Raji (cell line): ENCODE measurements around the gene RGS8.

Source experiments
- POLR2A ChIP-seq: IDR thresholded peaks from 2 replicates; pipeline ENCODE4 v1.6.1; 2011; ENCODE audit warnings: low read depth, low read length, control low read depth; ENCODE audit not compliant: insufficient read depth

RGS8 gene

GRCh38 chr1:182664296-182664695, 20.1 kb downstream of the RGS8 start:
- TF ChIP-seq POLR2A, result no peak

- no peak for TF ChIP-seq POLR2A
Measured at GRCh38 chr1:182662956-182663355, 21.4 kb downstream of the RGS8 start.

GRCh38 chr1:182662121-182662890, 22.1 kb downstream of the RGS8 start:
- TF ChIP-seq POLR2A, result no peak

- TF ChIP-seq POLR2A, result no peak
Measured at GRCh38 chr1:182658055-182658454, 26.3 kb downstream of the RGS8 start.

GRCh38 chr1:182656842-182657397, 27.5 kb downstream of the RGS8 start:
- TF ChIP-seq POLR2A, result no peak

GRCh38 chr1:182653986-182654385, 30.4 kb downstream of the RGS8 start:
- TF ChIP-seq POLR2A, result no peak

GRCh38 chr1:182652933-182653332, 31.5 kb downstream of the RGS8 start:
- TF ChIP-seq POLR2A, result no peak

- no peak for TF ChIP-seq POLR2A
Measured at GRCh38 chr1:182651339-182651724, 33.1 kb downstream of the RGS8 start.

GRCh38 chr1:182650678-182651338, 33.6 kb downstream of the RGS8 start:
- no peak for TF ChIP-seq POLR2A

GRCh38 chr1:182649041-182649440, 35.3 kb downstream of the RGS8 start:
- no peak for TF ChIP-seq POLR2A

- TF ChIP-seq POLR2A, result no peak
Measured at GRCh38 chr1:182646739-182647138, 37.6 kb downstream of the RGS8 start.

- TF ChIP-seq POLR2A, result no peak
Measured at GRCh38 chr1:182644886-182645285, 39.5 kb downstream of the RGS8 start.

- no peak for TF ChIP-seq POLR2A
Measured at GRCh38 chr1:182643699-182644098, 40.7 kb downstream of the RGS8 start.

- TF ChIP-seq POLR2A, result no peak
Measured at GRCh38 chr1:182642461-182642860, 41.9 kb downstream of the RGS8 start.

- no peak for TF ChIP-seq POLR2A
Measured at GRCh38 chr1:182641561-182641960, 42.8 kb downstream of the RGS8 start.

GRCh38 chr1:182639330-182639729, 45.1 kb downstream of the RGS8 start:
- TF ChIP-seq POLR2A, result no peak
